ENCODE results near the gene OR4M2. TPM values are rescaled to one million over a fixed set of nuclear protein-coding genes. Genes with fewer than 3 reads are reported as not detected.
"Not testable (repeated sequence)": the region's sequence is repeated elsewhere in the genome, so short reads cannot be mapped to it uniquely, and the experiment has no call there.

OR4M2 gene, protein sequence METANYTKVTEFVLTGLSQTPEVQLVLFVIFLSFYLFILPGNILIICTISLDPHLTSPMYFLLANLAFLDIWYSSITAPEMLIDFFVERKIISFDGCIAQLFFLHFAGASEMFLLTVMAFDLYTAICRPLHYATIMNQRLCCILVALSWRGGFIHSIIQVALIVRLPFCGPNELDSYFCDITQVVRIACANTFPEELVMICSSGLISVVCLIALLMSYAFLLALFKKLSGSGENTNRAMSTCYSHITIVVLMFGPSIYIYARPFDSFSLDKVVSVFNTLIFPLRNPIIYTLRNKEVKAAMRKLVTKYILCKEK
- total RNA-seq (2011; cell fraction: chromatin; rRNA removed; ENCODE audit: low replicate concordance) = not detected in 2 replicates
- total RNA-seq (2011; cell fraction: nucleolus; rRNA removed) = not detected in 2 replicates
- not detected in 2 replicates for total RNA-seq (2011; cell fraction: nucleoplasm; rRNA removed)
- total RNA-seq (2014; rRNA removed) = not detected in 2 replicates
- total RNA-seq (2014; rRNA removed; fragmentation: Illumina TruSeq; extraction: Trizol) = not detected in 2 replicates
- total RNA-seq (2015; rRNA removed; fragmentation: Illumina TruSeq; extraction: Trizol) = not detected in 2 replicates
- total RNA-seq (2021) = not detected in 2 replicates
- polyA plus RNA-seq (2011; rRNA removed) = not detected in 2 replicates
- not detected in 2 replicates for polyA plus RNA-seq (2011; cell fraction: cytosol; rRNA removed)
- not detected in 2 replicates for polyA plus RNA-seq (2011; cell fraction: nucleus; rRNA removed)
- polyA plus RNA-seq (2012) = not detected in 2 replicates
- polyA plus RNA-seq (2014; fragmentation: Illumina TruSeq; extraction: Trizol) = not detected in 2 replicates
- not detected for polyA plus RNA-seq (2014; fragmentation: Nextera tagmentation; extraction: Ambion mirVana)
- not detected in 2 replicates for polyA plus RNA-seq (2014; rRNA removed)
- not detected in 2 replicates for polyA minus RNA-seq (2011; rRNA and poly(A)+ RNA removed)
- polyA minus RNA-seq (2011; cell fraction: cytosol; rRNA and poly(A)+ RNA removed) = not detected in 2 replicates
- not detected in 2 replicates for polyA minus RNA-seq (2011; cell fraction: nucleus; rRNA and poly(A)+ RNA removed)
- Bru-seq, nascent RNA = not detected
- not detected for BruChase-seq, experiment 1, labeled RNA remaining after a 2-hour chase
- BruChase-seq, experiment 2, labeled RNA remaining after a 6-hour chase = not detected
- long read RNA-seq, experiment 1 = 0 reads
- long read RNA-seq, experiment 2 = 0 reads
- long read RNA-seq, experiment 3 = 0 reads

DNA sequence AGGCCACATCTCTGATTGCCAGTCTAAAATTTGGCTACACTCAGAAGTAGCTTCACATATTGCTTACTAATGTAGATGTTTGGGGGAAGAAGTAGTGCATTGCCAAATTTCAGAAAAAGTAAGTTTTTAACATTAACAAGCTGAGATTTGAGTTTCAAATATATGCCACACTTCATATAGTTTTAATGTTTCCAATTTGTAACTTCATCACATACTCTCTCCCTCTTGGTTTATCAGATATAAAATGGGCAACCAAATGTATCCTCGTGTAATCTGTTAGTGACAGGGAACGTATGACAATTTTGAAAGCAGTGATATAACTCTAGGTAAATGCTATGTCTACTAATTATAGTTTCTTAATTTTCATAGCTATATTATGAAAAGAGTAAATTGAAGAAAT lies at the start of gene OR4M2:
TSS of gene OR4M2 (plus strand) at position 301 of the 400 bp plus-strand sequence. CDS start at position 399, 98 bp downstream.
- ATAC-seq; CTCF ChIA-PET (ENCODE audit: low intra/inter-chr PET ratio); BruUV-seq (replicated peaks); H3K79me2 ChIP-seq (ENCODE audit: control insufficient read depth, insufficient read depth, low read length); H2AFZ ChIP-seq (ENCODE audit: low read depth, low read length); intact Hi-C loops (cut with micrococcal nuclease); H3K27ac ChIP-seq (ENCODE audit: extremely low read depth, low read depth, low read length); H3K4me3 ChIP-seq; POLR2A ChIA-PET; H3K9ac ChIP-seq (ENCODE audit: insufficient read depth in 1 of 2, low read depth in 2 of 2, low read length in 2 of 2); H3K4me1 ChIP-seq (replicated peaks in 1 of 2; ENCODE audit: control insufficient read depth in 2 of 2, insufficient read depth in 2 of 2, low read length in 2 of 2); DNase-seq (ENCODE audit: extremely low read depth in 1 of 4, low spot score in 3 of 4); H3K36me3 ChIP-seq (ENCODE audit: control insufficient read depth, insufficient read depth, low read length); H3K9me1 ChIP-seq (ENCODE audit: control insufficient read depth, insufficient read depth, low read length); H3K27me3 ChIP-seq (ENCODE audit: control insufficient read depth in 2 of 2, insufficient read depth in 2 of 2, low read length in 2 of 2); FAIRE-seq; in situ Hi-C loops (cut with MboI); H4K20me1 ChIP-seq (replicated peaks; ENCODE audit: control insufficient read depth, insufficient read depth, low read length); H3K4me2 ChIP-seq (ENCODE audit: insufficient read depth, low read length); H3K9me3 ChIP-seq (replicated peaks; ENCODE audit: control insufficient read depth, insufficient read depth, low read depth, low read length): not testable (repeated sequence)
- no CpG with 5 or more reads among the region's 2 CpGs for WGBS (ENCODE audit: insufficient coverage, low coverage, missing lambda C conversion rate)

DNA sequence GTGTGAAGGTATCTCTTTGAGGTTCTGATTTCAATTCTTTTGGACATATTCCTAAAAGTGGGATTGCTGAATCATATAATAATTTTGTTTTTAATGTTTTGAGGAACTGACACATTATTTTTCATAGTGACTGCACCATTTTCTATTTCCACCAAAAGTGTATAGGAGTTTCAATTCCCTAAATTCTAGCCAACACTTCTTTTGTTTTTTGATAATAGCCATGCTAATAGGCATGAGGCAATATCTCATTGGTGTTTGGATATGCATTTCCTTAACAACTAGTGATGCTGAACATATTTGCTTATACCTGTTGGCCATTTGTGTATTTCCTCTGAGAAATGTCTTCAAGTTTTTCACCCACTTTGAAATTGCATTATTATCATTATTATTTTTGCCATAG lies 11.1 kb upstream of the OR4M2 start:
- H3K27me3 ChIP-seq (ENCODE audit: control insufficient read depth in 2 of 2, insufficient read depth in 2 of 2, low read length in 2 of 2); H3K9me3 ChIP-seq (replicated peaks; ENCODE audit: control insufficient read depth, insufficient read depth, low read depth, low read length); H3K4me3 ChIP-seq; DNase-seq (ENCODE audit: extremely low read depth in 1 of 4, low spot score in 3 of 4); POLR2A ChIA-PET; H3K27ac ChIP-seq (ENCODE audit: extremely low read depth, low read depth, low read length); H3K9me1 ChIP-seq (ENCODE audit: control insufficient read depth, insufficient read depth, low read length); intact Hi-C loops (cut with micrococcal nuclease); in situ Hi-C loops (cut with MboI); H3K79me2 ChIP-seq (ENCODE audit: control insufficient read depth, insufficient read depth, low read length); H3K4me2 ChIP-seq (ENCODE audit: insufficient read depth, low read length); ATAC-seq; H2AFZ ChIP-seq (ENCODE audit: low read depth, low read length); FAIRE-seq; CTCF ChIA-PET (ENCODE audit: low intra/inter-chr PET ratio); H3K4me1 ChIP-seq (replicated peaks in 1 of 2; ENCODE audit: control insufficient read depth in 2 of 2, insufficient read depth in 2 of 2, low read length in 2 of 2); H3K36me3 ChIP-seq (ENCODE audit: control insufficient read depth, insufficient read depth, low read length); BruUV-seq (replicated peaks); H4K20me1 ChIP-seq (replicated peaks; ENCODE audit: control insufficient read depth, insufficient read depth, low read length); H3K9ac ChIP-seq (ENCODE audit: insufficient read depth in 1 of 2, low read depth in 2 of 2, low read length in 2 of 2): not testable (repeated sequence)

- BruUV-seq (replicated peaks); H4K20me1 ChIP-seq (replicated peaks; ENCODE audit: control insufficient read depth, insufficient read depth, low read length); H3K4me1 ChIP-seq (replicated peaks in 1 of 2; ENCODE audit: control insufficient read depth in 2 of 2, insufficient read depth in 2 of 2, low read length in 2 of 2); in situ Hi-C loops (cut with MboI); H3K36me3 ChIP-seq (ENCODE audit: control insufficient read depth, insufficient read depth, low read length); H3K79me2 ChIP-seq (ENCODE audit: control insufficient read depth, insufficient read depth, low read length); POLR2A ChIA-PET; H3K4me3 ChIP-seq; ATAC-seq; CTCF ChIA-PET (ENCODE audit: low intra/inter-chr PET ratio); H3K9me1 ChIP-seq (ENCODE audit: control insufficient read depth, insufficient read depth, low read length); H3K9ac ChIP-seq (ENCODE audit: insufficient read depth in 1 of 2, low read depth in 2 of 2, low read length in 2 of 2); H3K27ac ChIP-seq (ENCODE audit: extremely low read depth, low read depth, low read length); H3K9me3 ChIP-seq (replicated peaks; ENCODE audit: control insufficient read depth, insufficient read depth, low read depth, low read length); H2AFZ ChIP-seq (ENCODE audit: low read depth, low read length); H3K27me3 ChIP-seq (ENCODE audit: control insufficient read depth in 2 of 2, insufficient read depth in 2 of 2, low read length in 2 of 2); FAIRE-seq; intact Hi-C loops (cut with micrococcal nuclease); H3K4me2 ChIP-seq (ENCODE audit: insufficient read depth, low read length); DNase-seq (ENCODE audit: extremely low read depth in 1 of 4, low spot score in 3 of 4): not testable (repeated sequence)
- no CpG with 5 or more reads among the region's 3 CpGs for WGBS (ENCODE audit: insufficient coverage, low coverage, missing lambda C conversion rate)
Measured at GRCh38 chr15:22081386-22081785, 1.1 kb downstream of the OR4M2 start.
